OCI-LY1 (cell line): ENCODE results near the gene AGAP1.

Experiments used
- H2AFZ ChIP-seq: fragments of 200-600 bp; sonication (generic), shearing (Covaris generic); 2 replicates; pipeline ENCODE4 v1.6.0; 2014; ENCODE audit warnings: antibody characterized with exemption, mild to moderate bottlenecking, low read length
- H3F3A ChIP-seq: fragments of 200-600 bp; sonication (generic), shearing (Covaris generic); 2 replicates; pipeline ENCODE4 v1.6.0; 2014; ENCODE audit warnings: mild to moderate bottlenecking, antibody characterized with exemption, low read length, moderate library complexity; ENCODE audit not compliant: insufficient read depth
- H3K27ac ChIP-seq: fragments of 200-600 bp; sonication (generic); 2 replicates; pipeline ENCODE4 v1.5.1; 2014; ENCODE audit warnings: low read length, mixed run types, mild to moderate bottlenecking, low read depth; ENCODE audit not compliant: poor library complexity, severe bottlenecking
- H3K27me3 ChIP-seq: fragments of 200-600 bp; sonication (generic); 2 replicates; pipeline ENCODE4 v1.6.0; 2014; ENCODE audit warnings: antibody characterized with exemption, mild to moderate bottlenecking, low read length, moderate library complexity; ENCODE audit not compliant: insufficient read depth
- H3K36me3 ChIP-seq: fragments of 200-600 bp; sonication (generic); 2 replicates; pipeline ENCODE4 v1.6.1; 2014; ENCODE audit warnings: mild to moderate bottlenecking, antibody characterized with exemption, low read length, moderate library complexity, mixed read lengths; ENCODE audit not compliant: insufficient read depth
- H3K4me1 ChIP-seq: fragments of 200-600 bp; sonication (generic); 2 replicates; pipeline ENCODE4 v1.5.1; 2014; ENCODE audit warnings: mild to moderate bottlenecking, low read length, moderate library complexity; ENCODE audit not compliant: insufficient read depth, severe bottlenecking
- H3K4me2 ChIP-seq: fragments of 200-600 bp; sonication (generic), shearing (Covaris generic); 2 replicates; pipeline ENCODE4 v1.6.1; 2014; ENCODE audit warnings: low read length
- H3K4me3 ChIP-seq: fragments of 200-600 bp; sonication (generic); 2 replicates; pipeline ENCODE4 v1.5.1; 2014; ENCODE audit warnings: low read length, low read depth, mild to moderate bottlenecking, mixed read lengths; ENCODE audit not compliant: poor library complexity, severe bottlenecking
- H3K79me2 ChIP-seq: fragments of 200-600 bp; shearing (Covaris generic); 2 replicates; pipeline ENCODE4 v1.6.1; 2016; ENCODE audit warnings: mixed run types, low read length, mixed read lengths; ENCODE audit not compliant: insufficient read depth
- H3K9ac ChIP-seq: fragments of 200-600 bp; sonication (generic), shearing (Covaris generic); 2 replicates; pipeline ENCODE4 v1.6.1; 2014; ENCODE audit warnings: mild to moderate bottlenecking, low read length, mixed read lengths
- H3K9me2 ChIP-seq: fragments of 200-600 bp; sonication (generic), shearing (Covaris generic); 2 replicates; pipeline ENCODE4 v1.6.1; 2014; ENCODE audit warnings: low read depth, mild to moderate bottlenecking, low read length, mixed read lengths
- H3K9me3 ChIP-seq: fragments of 200-600 bp; shearing (Covaris generic); 2 replicates; pipeline ENCODE4 v1.6.1; 2014; ENCODE audit warnings: low read length, mixed read lengths
- H4K20me1 ChIP-seq: fragments of 200-600 bp; sonication (generic), shearing (Covaris generic); 2 replicates; pipeline ENCODE4 v1.6.0; 2016; ENCODE audit warnings: mild to moderate bottlenecking, low read length; ENCODE audit not compliant: insufficient read depth
- EZH2 ChIP-seq: fragments of 200-600 bp; sonication (generic), shearing (Covaris generic); IDR thresholded peaks from 2 replicates; pipeline ENCODE4 v1.8.0; 2017; ENCODE audit warnings: borderline replicate concordance, mixed run types, mild to moderate bottlenecking, antibody characterized with exemption, low read length, moderate library complexity, mixed read lengths
- TF ChIP-seq, protein P1 (sequence below): fragments of 200-600 bp; sonication (generic), shearing (Covaris generic); IDR thresholded peaks from 2 replicates; pipeline ENCODE4 v1.5.1; 2017; ENCODE audit warnings: mild to moderate bottlenecking, antibody characterized with exemption, low read length, moderate library complexity, mixed read lengths

AGAP1 gene

DNA sequence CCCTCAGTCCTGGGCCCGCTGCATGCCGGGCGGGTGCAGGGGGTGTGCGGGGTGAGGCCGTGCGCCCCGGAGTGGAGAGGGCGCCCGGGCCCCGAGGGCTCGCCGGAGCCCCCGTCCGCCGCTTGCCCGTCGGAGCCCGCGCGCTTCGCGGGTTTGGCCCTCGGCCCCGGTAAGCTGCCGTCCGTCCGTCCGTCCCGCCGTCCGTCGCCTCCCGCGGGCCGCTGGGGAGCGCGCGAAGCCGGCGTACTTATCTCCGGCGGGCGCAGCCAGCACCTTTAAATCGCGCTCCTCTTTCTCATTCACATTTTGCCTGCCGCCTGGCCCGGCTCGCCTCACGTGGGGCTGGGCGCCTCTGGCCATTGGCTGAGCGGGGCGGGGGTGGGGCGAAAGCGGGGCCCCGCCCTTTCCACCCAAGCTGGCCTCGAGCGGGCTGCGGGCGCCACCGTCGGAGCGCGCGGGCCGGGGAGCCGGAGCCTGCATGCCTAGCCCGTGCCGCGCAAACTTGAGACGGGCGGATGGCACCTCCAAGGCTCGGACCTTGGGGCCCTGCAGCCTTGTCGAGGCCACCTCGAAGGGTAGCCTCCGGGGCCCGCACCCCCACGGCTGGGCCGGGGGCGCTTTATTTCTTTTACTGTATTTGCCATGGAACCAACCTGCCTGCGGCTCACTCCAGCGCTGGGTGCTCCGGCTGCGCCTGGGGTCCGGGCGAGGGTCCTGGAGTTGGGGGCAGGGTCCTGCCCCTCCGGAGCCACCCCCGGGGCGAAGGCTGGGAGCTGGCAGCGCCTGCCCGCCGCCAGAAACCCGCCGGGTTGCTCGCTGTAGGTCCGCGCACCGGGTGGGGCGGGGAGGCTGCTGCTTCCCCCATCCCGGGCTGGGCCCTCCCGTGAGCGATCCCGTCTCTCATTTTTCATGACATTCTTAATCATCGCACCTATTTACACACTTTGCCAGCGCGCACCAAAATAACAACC, 674.6 kb downstream of the AGAP1 start, which contains the start of gene GBX2:
TSS of gene GBX2 (minus strand) at position 277 of the 971 bp plus-strand sequence. CDS start 415 bp downstream, outside the sequence.
- no peaks in the 10 kb centered on the region for H3K79me2 ChIP-seq
- no peaks in the 10 kb centered on the region for H3F3A ChIP-seq
- H3K9ac ChIP-seq = no peak within 1 kb of the TSS
- H3K9me3 ChIP-seq = no peaks in the 10 kb centered on the region
- no peaks in the 10 kb centered on the region for H3K36me3 ChIP-seq
- no peaks in the 10 kb centered on the region for H3K9me2 ChIP-seq
- H3K4me2 ChIP-seq = no peak within 1 kb of the TSS
- H3K27ac ChIP-seq = no peak within 1 kb of the TSS
- H3K27me3 ChIP-seq = no peaks in the 10 kb centered on the region
- H3K4me3 ChIP-seq = no peak within 1 kb of the TSS
- H2AFZ ChIP-seq = no peak within 1 kb of the TSS
- no peaks in the 10 kb centered on the region for H4K20me1 ChIP-seq
- H3K4me1 ChIP-seq = no peaks in the 10 kb centered on the region
- TF ChIP-seq EZH2 = no peak
- TF ChIP-seq, protein P1, sequence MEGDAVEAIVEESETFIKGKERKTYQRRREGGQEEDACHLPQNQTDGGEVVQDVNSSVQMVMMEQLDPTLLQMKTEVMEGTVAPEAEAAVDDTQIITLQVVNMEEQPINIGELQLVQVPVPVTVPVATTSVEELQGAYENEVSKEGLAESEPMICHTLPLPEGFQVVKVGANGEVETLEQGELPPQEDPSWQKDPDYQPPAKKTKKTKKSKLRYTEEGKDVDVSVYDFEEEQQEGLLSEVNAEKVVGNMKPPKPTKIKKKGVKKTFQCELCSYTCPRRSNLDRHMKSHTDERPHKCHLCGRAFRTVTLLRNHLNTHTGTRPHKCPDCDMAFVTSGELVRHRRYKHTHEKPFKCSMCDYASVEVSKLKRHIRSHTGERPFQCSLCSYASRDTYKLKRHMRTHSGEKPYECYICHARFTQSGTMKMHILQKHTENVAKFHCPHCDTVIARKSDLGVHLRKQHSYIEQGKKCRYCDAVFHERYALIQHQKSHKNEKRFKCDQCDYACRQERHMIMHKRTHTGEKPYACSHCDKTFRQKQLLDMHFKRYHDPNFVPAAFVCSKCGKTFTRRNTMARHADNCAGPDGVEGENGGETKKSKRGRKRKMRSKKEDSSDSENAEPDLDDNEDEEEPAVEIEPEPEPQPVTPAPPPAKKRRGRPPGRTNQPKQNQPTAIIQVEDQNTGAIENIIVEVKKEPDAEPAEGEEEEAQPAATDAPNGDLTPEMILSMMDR = no peak

DNA sequence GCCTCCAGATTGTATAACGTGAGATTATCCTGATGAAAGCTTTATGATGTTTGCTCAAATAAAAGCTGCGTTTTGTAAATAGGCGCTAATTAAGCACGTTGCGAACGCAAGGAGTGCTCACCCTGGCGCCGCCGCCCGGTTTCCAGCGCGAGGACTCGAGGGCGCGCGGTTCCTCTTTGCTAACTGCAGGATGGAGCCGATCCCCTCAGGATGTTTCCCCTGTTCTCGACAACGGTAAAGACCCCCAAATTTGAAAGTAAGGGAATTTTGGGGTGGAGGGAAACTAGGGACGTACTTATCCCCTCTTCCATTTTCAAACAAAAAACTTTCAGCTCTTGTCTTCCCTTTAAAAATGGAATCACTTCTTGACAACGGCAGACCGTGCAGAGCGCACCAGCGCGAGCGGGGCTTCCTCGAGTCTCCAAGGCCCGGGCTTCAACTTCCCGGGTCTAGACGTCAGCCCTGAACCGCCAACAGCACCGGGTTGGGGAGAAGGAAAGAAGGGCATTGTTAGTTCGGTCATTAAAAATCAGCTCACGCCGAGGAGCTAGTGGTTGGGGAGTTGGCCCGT, 675.4 kb downstream of the AGAP1 start:
- Histone ChIP-seq H3K36me3 (no peaks in the 10 kb centered on the region), H3F3A (no peaks in the 10 kb centered on the region), H3K4me2 (no peak overlapping the region), H3K27me3 (0 out of 2 replicates have a peak, but pooled peaks cover 3% of the 10 kb centered on the region), H3K9ac (no peak overlapping the region), H2AFZ (no peak overlapping the region), H3K4me3 (no peak overlapping the region), H3K9me3 (no peaks in the 10 kb centered on the region), H3K4me1 (no peaks in the 10 kb centered on the region), H3K27ac (no peak overlapping the region), H3K9me2 (no peaks in the 10 kb centered on the region), H4K20me1 (no peaks in the 10 kb centered on the region), H3K79me2 (no peaks in the 10 kb centered on the region)
- TF ChIP-seq, protein P1 = no peak
- no peak for TF ChIP-seq EZH2

GRCh38 chr2:236169741-236170589, 676.1 kb downstream of the AGAP1 start:
- Histone ChIP-seq H3F3A (no peaks in the 10 kb centered on the region), H3K27ac (no peak overlapping the region), H3K9me3 (no peaks in the 10 kb centered on the region), H3K4me3 (no peak overlapping the region), H3K79me2 (no peaks in the 10 kb centered on the region), H3K9ac (no peak overlapping the region), H4K20me1 (no peaks in the 10 kb centered on the region), H3K4me1 (no peaks in the 10 kb centered on the region), H3K9me2 (no peaks in the 10 kb centered on the region), H3K27me3 (0 out of 2 replicates have a peak, but pooled peaks cover 3% of the 10 kb centered on the region), H2AFZ (no peak overlapping the region), H3K4me2 (no peak overlapping the region), H3K36me3 (no peaks in the 10 kb centered on the region)
- no peak for TF ChIP-seq EZH2
- TF ChIP-seq, protein P1 = no peak
